ENCODE results near the gene LRRC49. TPM values are rescaled to one million over a fixed set of nuclear protein-coding genes. Genes with fewer than 3 reads are reported as not detected.

Gene LRRC49
- total RNA-seq, 4 donors from 2014 or later, result 8.3 to 16.1 (median 11.9) TPM

DNA sequence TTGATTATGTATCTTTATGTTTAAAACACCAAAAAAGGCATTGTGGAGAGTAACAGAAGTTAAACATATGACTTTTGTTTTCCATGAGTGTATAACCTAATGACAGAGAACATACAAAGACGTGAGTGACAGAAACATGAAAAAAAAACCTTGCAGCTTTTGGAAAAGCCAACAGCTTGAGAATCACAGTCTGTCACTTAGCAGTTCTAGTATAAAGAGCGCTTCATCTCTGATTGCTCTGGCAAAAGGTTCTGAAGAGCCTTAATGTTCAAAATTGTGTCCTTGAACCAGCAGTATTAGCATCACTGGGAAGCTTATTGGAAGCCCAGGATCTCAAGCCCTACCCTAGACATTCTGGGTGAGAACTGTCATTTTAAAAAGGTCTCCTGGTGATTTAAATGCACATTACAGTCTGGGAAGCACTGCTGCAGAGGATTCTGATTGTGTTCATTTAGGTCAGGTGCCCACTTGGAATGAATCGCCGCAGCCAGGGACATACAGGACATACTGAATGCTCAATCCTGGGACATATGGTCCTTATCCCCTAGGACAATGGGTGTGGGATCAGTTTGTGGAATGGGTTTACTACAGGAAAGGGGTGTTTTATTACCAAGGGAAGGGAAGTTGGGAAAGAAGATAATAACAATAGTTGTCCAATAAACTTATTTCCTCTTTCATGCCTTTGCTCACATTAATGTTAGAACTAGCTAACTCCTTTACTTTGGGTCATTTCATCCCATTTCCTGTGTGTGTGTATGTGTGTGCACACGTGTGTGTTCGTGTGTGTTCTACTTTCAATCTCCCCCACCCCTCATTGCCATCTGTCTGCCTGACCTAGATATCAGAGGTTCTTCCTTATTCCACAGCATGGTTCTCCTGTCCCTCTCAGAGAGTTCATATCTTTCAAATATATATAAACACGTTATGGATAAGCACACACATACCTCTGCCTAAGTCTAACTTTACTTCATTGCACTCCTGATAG is 55.0 kb downstream of the LRRC49 start:
- Histone ChIP-seq H3K36me3 (no peaks in the 10 kb centered on the region), H3K4me1 (peaks cover 5 to 7% of the 10 kb centered on the region in 2 donors), H3K27me3 (no peaks in the 10 kb centered on the region), H3K9me3 (no peaks in the 10 kb centered on the region), H3K27ac (no peak overlapping the region), H3K4me3 (replicated peaks in 1 of 3) (no peak overlapping the region)
- WGBS, 2 donors, result 77 to 80% methylated on average over 7 of the region's 7 CpGs
- intact Hi-C loops (cut with DNase I), result no loop called here
- DNase-seq, result no peak
- TF ChIP-seq, protein P1, sequence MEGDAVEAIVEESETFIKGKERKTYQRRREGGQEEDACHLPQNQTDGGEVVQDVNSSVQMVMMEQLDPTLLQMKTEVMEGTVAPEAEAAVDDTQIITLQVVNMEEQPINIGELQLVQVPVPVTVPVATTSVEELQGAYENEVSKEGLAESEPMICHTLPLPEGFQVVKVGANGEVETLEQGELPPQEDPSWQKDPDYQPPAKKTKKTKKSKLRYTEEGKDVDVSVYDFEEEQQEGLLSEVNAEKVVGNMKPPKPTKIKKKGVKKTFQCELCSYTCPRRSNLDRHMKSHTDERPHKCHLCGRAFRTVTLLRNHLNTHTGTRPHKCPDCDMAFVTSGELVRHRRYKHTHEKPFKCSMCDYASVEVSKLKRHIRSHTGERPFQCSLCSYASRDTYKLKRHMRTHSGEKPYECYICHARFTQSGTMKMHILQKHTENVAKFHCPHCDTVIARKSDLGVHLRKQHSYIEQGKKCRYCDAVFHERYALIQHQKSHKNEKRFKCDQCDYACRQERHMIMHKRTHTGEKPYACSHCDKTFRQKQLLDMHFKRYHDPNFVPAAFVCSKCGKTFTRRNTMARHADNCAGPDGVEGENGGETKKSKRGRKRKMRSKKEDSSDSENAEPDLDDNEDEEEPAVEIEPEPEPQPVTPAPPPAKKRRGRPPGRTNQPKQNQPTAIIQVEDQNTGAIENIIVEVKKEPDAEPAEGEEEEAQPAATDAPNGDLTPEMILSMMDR (IDR thresholded peaks at IDR 0.05), result no peak
- no peak for TF ChIP-seq POLR2A (IDR thresholded peaks at IDR 0.05)

DNA sequence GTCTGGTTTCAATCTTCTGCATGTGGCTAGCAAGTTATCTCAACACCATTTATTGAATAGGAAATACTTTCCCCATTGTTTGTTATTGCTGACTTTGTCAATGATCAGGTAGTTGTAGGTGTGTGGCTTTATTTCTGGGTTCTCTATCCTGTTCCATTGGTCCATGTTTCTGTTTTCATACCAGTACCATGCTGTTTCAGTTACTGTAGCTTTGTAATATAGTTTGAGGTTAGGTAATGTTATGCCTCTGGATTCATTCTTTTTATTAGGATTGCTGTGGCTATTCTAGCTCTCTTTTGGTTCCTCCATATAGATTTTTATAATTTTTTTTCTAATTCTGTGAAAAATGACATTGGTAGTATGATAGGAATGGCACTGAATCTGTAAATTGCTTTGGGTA is 58.3 kb downstream of the LRRC49 start:
- Histone ChIP-seq H3K27me3 (no peaks in the 10 kb centered on the region), H3K36me3 (no peaks in the 10 kb centered on the region), H3K4me3 (replicated peaks in 1 of 3) (no peak overlapping the region), H3K4me1 (peaks cover 2 to 4% of the 10 kb centered on the region in 2 donors), H3K27ac (no peak overlapping the region), H3K9me3 (no peaks in the 10 kb centered on the region)
- intact Hi-C loops (cut with DNase I), result no loop called here
- no peak for DNase-seq
- TF ChIP-seq POLR2A (IDR thresholded peaks at IDR 0.05), result no peak
- TF ChIP-seq, protein P1 (IDR thresholded peaks at IDR 0.05), result no peak

DNA sequence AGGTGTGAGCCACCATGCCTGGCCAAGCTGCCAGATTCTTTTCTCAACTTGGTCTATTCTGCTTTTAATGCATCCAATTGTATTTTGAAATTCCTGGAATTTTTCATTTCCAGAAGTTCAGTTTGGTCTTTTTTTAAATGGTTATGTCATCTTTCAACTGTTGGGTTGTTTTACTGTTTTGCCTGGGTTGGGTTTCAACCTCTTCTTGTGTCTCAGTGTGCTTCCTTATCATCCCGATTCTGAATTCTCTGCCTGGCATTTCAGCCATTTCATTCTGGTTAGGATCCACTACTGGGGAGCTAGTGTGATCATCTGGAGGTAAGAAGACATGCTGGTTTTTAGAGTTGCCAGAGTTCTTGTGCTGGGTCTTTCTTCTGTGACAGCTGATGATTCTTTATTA is 61.5 kb downstream of the LRRC49 start:
- no peak for TF ChIP-seq POLR2A (IDR thresholded peaks at IDR 0.05)
- TF ChIP-seq, protein P1 (IDR thresholded peaks at IDR 0.05), result no peak
- Histone ChIP-seq H3K27me3 (no peaks in the 10 kb centered on the region), H3K4me3 (replicated peaks in 1 of 3) (no peak overlapping the region), H3K36me3 (no peaks in the 10 kb centered on the region), H3K27ac (no peak overlapping the region), H3K9me3 (no peaks in the 10 kb centered on the region), H3K4me1 (peaks cover 4 to 9% of the 10 kb centered on the region in 2 donors)
- intact Hi-C loops (cut with DNase I), result no loop called here
- DNase-seq, result no peak
- 90 to 94% methylated on average over 1 of the region's 1 CpG for WGBS, 2 donors

DNA sequence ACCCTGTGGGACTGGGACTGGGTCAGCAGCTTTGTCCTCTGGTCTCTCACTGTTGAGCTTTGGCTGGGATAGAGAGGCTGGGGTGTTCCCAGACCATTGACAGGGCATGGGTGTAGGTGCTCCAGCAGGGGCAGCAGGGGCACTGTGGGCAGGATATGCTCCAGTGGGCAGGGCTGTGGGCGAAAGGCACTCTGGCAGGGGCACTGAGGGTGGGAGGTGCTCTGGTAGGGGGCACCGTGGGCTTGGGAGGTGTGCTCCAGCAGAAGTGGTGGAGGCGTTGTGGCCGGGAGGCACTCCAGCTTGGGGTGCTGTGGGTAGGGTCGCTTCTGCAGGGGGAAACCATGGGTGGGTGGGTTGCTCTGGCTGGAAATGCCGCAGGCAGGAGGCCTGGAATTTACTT is 62.1 kb downstream of the LRRC49 start:
- Histone ChIP-seq H3K4me1 (peaks cover 4 to 9% of the 10 kb centered on the region in 2 donors), H3K9me3 (no peaks in the 10 kb centered on the region), H3K27me3 (no peaks in the 10 kb centered on the region), H3K4me3 (replicated peaks in 1 of 3) (no peak overlapping the region), H3K36me3 (no peaks in the 10 kb centered on the region), H3K27ac (no peak overlapping the region)
- TF ChIP-seq, protein P1 (IDR thresholded peaks at IDR 0.05), result no peak
- TF ChIP-seq POLR2A (IDR thresholded peaks at IDR 0.05), result no peak
- WGBS, 2 donors, result 85 to 88% methylated on average over 6 of the region's 6 CpGs
- intact Hi-C loops (cut with DNase I), result no loop called here
- no peak for DNase-seq

DNA sequence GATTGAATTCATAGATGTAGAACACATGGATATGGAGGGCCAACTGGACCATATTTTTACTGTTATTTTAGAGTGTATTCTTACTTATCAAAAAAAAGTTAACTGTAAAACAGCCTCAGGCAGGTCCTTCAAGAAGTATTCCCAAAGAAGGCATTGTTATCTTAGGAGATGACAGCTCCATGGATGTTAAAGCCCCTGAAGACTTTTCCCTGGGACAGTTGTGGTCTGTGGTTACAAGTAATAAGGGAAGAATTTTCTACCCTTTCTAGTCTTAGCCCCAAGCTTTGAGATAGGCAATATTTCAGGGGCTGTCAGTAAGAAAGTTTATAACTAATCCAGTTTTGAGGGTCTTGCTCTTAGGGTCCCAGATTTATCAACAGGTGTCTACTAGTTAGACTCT is 62.5 kb downstream of the LRRC49 start:
- TF ChIP-seq POLR2A (IDR thresholded peaks at IDR 0.05), result no peak
- TF ChIP-seq, protein P1 (IDR thresholded peaks at IDR 0.05), result no peak
- intact Hi-C loops (cut with DNase I), result no loop called here

More for the DNA sequence above, 62.5 kb downstream of the LRRC49 start:
- H3K27ac ChIP-seq, result no peak overlapping the region
- no peak overlapping the region for H3K4me3 ChIP-seq (replicated peaks in 1 of 3)
- no peak for DNase-seq
- H3K9me3 ChIP-seq, result no peaks in the 10 kb centered on the region
- H3K27me3 ChIP-seq, result no peaks in the 10 kb centered on the region
- no peaks in the 10 kb centered on the region for H3K36me3 ChIP-seq
- H3K4me1 ChIP-seq, result peaks cover 4 to 9% of the 10 kb centered on the region in 2 donors

Data from thyroid gland (tissue), 4 donors.